Measurements from ENCODE around the gene B4GAT1. TPM values are rescaled to one million over a fixed set of nuclear protein-coding genes. Genes with fewer than 3 reads are reported as not detected.
"Not testable (repeated sequence)": the region's sequence is repeated elsewhere in the genome, so short reads cannot be mapped to it uniquely, and the experiment has no call there.

Gene B4GAT1
- total RNA-seq, result 10.5 and 11.0 TPM in 2 replicates

DNA sequence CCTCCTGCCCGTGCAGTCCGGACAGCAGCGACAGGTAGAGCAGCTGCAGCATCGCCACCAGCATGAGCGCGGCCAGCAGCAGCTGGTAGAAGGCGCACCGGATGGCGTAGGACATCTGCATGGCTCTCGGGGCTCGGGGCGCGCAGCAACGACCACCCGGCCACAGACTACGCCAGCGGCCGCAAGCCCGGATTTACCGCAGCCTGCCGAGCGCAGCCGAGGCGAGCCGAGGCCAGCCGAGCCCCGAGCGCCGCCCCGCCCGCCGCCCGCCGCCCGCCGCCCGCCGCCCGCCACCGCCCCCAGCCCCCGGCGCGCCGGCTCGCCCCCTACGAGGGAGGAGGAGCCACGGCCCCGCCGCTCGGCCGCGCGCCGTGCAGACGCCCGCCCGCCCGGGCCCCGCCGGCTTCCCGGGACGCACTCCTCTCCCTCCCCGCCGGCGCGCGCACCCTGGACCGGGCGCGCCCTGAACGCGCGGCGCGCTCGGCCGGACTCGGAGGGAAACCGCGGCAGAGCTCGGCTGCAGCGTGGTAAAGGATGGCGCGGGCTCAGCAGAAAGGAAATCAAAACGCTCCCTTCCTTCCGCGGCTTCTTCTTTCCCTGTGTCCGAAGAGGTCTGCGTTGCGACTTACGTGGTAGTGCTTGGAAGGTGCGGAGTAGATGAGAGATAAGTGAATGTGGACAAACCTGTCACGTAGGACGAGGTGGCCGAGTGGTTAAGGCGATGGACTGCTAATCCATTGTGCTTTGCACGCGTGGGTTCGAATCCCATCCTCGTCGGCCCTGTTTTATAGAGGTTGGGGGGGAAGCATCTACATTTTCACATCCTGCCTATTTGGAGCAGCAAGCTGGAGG lies at the start of gene B4GAT1:
Gene B4GAT1 (minus strand): TSS at position 205 of the 852 bp plus-strand sequence. CDS start 84 bp downstream, at position 121.
- peak; percentile 77 for DNase-seq (ENCODE audit: low spot score)
- H3K4me3 Mint-ChIP-seq (ENCODE audit: low read depth), result peak within 1 kb of the TSS; percentile 93
- H3K27ac Mint-ChIP-seq, result peak within 1 kb of the TSS; percentile 89
- H3K4me1 Mint-ChIP-seq (ENCODE audit: low read depth), result peaks cover 32% of the 10 kb centered on the region
- intact Hi-C loops (cut with micrococcal nuclease), result loop anchor here (5.0 kb wide), 1 partner anchor 495 kb away; the partner anchor contains the start of gene RCE1
- no peaks in the 10 kb centered on the region for H3K9me3 Mint-ChIP-seq
- H3K27me3 Mint-ChIP-seq (ENCODE audit: low read depth), result no peaks in the 10 kb centered on the region
- H3K36me3 Mint-ChIP-seq (ENCODE audit: low read depth), result peaks cover 13% of the 10 kb centered on the region

DNA sequence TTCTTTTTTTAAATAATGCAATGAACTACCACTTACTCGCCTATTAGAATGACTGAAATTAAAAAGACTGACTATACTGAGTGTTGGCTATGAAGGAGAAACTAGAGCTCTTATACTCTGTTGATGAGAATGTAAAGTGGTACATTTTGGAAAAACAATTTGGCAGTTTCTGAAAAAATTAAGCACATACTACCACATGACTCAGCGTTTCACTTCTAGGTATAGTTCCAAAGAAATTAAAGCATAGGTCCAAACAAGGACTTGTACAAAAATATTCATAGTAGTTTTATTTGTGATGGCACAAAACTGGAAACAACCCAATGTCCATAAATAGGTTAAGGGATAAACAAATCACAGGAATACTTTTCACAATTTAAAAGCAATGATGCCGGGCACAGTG lies 46.5 kb upstream of the B4GAT1 start:
- Mint-ChIP-seq H3K4me3 (ENCODE audit: low read depth) (no peak overlapping the region), H3K36me3 (ENCODE audit: low read depth) (no peaks in the 10 kb centered on the region), H3K27ac (no peak overlapping the region), H3K4me1 (ENCODE audit: low read depth) (no peaks in the 10 kb centered on the region), H3K9me3 (no peaks in the 10 kb centered on the region), H3K27me3 (ENCODE audit: low read depth) (peaks cover 4% of the 10 kb centered on the region)
- DNase-seq (ENCODE audit: low spot score), result no peak
- intact Hi-C loops (cut with micrococcal nuclease), result no loop called here

DNA sequence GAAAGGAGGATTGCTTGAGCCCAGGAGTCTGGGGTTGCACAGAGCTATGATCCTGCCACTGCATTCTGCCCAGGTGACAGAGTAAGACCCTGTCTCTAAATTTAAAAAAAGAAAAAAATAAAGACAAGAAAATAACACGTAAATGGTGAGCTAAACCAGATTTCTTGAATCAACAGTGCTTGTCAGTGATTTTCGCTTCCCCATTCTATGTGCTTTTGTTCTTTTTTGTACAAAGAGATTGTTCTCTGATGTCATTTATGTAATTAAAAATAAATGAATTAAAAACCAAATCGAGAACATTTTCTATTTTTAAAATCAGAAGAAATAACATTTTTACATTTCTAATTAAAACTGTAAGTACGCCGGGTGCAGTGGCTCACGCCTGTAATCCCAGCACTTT lies 43.9 kb upstream of the B4GAT1 start:
- Mint-ChIP-seq H3K27me3 (ENCODE audit: low read depth) (peaks cover 2% of the 10 kb centered on the region), H3K36me3 (ENCODE audit: low read depth) (no peaks in the 10 kb centered on the region), H3K4me3 (ENCODE audit: low read depth) (no peak overlapping the region), H3K27ac (no peak overlapping the region), H3K4me1 (ENCODE audit: low read depth) (peaks cover 4% of the 10 kb centered on the region), H3K9me3 (no peaks in the 10 kb centered on the region)
- intact Hi-C loops (cut with micrococcal nuclease), result no loop called here
- DNase-seq (ENCODE audit: low spot score), result no peak

DNA sequence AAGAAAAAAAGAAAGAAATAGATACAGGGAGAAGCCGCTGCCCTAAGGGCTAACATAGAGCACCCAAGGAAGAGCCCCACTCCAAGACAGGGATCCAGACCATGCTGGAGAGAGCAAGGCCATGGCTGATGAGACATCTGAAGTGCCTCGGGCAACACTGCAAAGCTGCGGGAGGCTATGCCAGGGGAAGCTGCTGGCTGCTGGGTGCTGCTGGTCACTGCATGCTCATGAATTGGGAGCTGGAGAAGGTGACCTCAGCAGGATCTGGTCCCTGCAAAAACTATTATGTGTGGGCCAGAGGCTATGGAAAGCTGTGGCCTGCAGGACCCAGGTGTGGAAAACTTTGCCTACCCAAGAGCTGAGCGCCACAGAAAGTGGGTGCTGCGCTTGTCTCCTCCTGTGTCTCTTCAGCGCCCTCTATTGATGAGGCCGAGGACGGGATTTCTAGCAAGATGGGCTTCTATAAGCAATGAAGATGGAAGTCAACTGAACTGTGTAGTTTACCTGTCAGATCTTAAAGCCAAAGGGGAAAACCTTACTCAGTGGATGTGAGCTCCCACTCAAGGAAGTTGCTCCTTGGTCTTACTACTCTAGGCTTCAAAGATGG lies 41.5 kb upstream of the B4GAT1 start:
- no peaks in the 10 kb centered on the region for H3K36me3 Mint-ChIP-seq (ENCODE audit: low read depth)
- intact Hi-C loops (cut with micrococcal nuclease), result no loop called here
- H3K4me1 Mint-ChIP-seq (ENCODE audit: low read depth), result peaks cover 8% of the 10 kb centered on the region
- no peak overlapping the region for H3K27ac Mint-ChIP-seq
- peak; percentile 66 for DNase-seq (ENCODE audit: low spot score)
- H3K27me3 Mint-ChIP-seq (ENCODE audit: low read depth), result peaks cover 6% of the 10 kb centered on the region
- no peaks in the 10 kb centered on the region for H3K9me3 Mint-ChIP-seq
- no peak overlapping the region for H3K4me3 Mint-ChIP-seq (ENCODE audit: low read depth)

DNA sequence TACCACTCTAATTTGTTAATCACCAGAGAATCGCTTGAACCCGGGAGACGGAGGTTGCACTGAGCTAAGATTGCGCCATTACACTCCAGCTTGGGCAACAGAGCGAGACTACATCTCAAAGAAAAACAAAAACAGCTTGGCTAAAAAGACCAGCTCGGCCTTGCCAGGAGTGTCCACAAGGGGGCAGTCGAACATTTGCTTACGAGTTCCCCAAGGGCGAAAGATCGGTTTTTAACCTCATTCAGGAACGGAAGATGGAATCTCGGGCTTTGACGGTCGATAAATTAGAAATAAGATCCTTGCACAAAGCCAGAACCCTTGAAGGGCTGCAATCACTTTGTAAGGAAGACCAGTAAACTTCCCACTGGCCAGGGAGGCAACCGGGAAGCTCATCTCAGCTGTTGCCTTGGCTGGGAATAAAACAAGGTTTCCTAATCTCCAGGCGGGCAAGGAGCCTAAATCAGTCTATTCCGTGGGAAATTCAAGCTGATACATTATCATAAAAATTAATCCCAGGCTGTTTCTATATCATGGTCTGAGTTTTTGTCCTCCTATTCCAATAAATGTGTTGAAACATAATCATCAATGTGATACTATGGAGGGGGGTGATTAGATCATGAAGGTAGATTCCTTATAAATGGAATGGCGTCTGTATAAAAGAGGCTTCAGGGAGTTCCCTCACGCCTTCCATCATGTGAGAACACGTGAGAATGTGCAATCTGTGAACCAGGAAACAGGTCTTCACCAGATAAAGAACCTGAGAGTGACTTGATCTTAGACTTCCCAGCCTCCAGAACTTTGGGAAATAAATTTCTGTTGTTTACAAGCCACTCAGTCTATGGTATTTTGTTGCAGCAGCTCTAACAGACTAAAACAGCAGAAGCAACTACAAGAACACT lies 39.0 kb upstream of the B4GAT1 start:
- Mint-ChIP-seq H3K27ac (no peak overlapping the region), H3K9me3 (no peaks in the 10 kb centered on the region), H3K4me1 (ENCODE audit: low read depth) (peaks cover 8% of the 10 kb centered on the region), H3K36me3 (ENCODE audit: low read depth) (no peaks in the 10 kb centered on the region), H3K4me3 (ENCODE audit: low read depth) (peak overlapping the region; percentile 53), H3K27me3 (ENCODE audit: low read depth) (peaks cover 7% of the 10 kb centered on the region)
- peak; percentile 71 for DNase-seq (ENCODE audit: low spot score)
- intact Hi-C loops (cut with micrococcal nuclease), result loop anchor here (2.0 kb wide), 2 partner anchors 14 to 76 kb away; no protein-coding TSS in a partner anchor

DNA sequence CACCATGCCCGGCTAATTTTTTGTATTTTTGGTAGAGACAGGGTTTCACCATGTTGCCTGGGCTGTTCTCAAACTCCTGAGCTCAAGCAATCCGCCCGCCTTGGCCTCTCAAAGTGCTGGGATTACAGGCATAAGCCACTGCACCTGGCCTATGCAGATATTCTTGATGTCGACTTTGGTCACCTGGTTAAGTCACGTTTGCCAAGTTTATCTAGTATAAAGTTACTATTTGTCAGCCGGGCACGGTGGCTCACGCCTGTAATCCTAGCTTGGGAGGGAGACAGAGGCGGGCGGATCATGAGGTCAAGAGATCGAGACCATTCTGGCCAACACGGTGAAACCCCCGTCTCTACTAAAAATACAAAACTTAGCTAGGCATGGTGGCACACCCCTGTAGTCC lies 36.9 kb upstream of the B4GAT1 start:
- intact Hi-C loops (cut with micrococcal nuclease); H3K27me3 Mint-ChIP-seq (ENCODE audit: low read depth): not testable (repeated sequence)

DNA sequence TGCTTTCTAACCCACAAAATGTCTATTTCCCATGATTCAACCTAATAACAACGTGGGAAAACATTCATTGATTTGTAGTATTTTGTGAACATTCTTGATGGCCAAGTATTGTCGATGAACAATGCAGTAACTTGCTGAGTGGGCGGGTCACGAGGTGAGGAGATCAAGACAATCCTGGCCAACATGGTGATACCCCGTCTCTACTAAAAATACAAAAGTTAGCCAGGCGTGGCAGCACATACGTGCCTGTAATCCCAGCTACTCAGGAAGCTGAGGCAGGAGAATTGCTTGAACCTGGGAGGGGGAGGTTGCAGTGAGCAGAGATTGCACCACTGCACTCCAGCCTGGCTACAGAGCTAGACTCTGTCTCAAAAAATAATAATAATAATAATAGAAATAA lies 32.8 kb upstream of the B4GAT1 start:
- H3K36me3 Mint-ChIP-seq (ENCODE audit: low read depth); H3K4me1 Mint-ChIP-seq (ENCODE audit: low read depth); DNase-seq (ENCODE audit: low spot score); H3K9me3 Mint-ChIP-seq; intact Hi-C loops (cut with micrococcal nuclease); H3K27me3 Mint-ChIP-seq (ENCODE audit: low read depth); H3K4me3 Mint-ChIP-seq (ENCODE audit: low read depth); H3K27ac Mint-ChIP-seq: not testable (repeated sequence)

More for the DNA sequence above, 36.9 kb upstream of the B4GAT1 start:
- not testable (repeated sequence) for H3K4me3 Mint-ChIP-seq (ENCODE audit: low read depth); H3K36me3 Mint-ChIP-seq (ENCODE audit: low read depth); H3K9me3 Mint-ChIP-seq; H3K4me1 Mint-ChIP-seq (ENCODE audit: low read depth); H3K27ac Mint-ChIP-seq; DNase-seq (ENCODE audit: low spot score)

DNA sequence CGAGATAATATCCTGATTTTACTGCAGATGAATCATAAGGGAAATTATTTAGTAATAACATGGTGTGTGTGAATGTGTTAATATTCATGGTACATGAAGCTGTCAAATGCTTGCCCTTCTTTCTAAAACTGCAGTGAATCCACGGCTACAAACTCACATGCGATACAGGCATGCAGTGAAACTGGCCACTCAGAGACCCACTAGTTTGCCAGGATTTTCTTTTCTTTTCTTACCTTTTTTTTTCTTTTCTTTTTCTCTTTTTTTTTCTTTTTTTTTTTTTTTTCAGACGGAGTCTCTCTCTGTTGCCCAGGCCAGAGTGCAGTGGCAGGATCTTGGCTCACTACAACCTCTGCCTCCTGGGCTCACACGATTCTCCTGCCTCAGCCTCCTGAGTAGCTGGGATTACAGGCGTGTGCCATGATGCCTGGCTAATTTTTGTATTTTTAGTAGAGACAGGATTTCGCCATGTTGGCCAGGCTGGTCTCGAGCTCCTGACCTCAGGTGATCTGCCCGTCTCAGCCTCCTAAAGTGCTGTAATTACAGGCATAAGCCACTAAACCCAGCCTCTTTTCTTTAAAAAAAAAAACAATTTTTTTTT lies 26.4 kb upstream of the B4GAT1 start:
- intact Hi-C loops (cut with micrococcal nuclease), result loop anchor here (2.0 kb wide), 1 partner anchor 13 kb away; no protein-coding TSS in a partner anchor
- H3K36me3 Mint-ChIP-seq (ENCODE audit: low read depth); H3K27me3 Mint-ChIP-seq (ENCODE audit: low read depth): not testable (repeated sequence)

DNA sequence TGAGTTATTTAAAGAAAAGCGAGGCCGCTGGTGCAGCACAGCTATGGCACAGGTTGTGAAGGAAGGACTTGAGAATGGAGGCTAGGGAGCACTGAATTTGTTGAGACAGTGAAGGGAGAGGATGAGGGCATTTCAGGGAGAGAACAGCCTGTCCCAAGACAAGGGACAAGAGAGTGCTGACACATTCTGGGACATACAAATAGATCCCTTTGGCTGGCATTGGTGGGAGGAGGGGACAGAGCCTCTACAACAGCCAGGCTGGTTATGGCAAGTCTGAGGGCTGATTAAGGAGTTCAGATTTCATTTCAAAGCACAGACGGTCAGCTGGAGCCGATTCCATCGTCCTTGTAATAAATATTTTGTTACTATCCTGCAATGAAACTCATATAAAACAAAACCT lies 25.8 kb upstream of the B4GAT1 start:
- no peak for DNase-seq (ENCODE audit: low spot score)
- Mint-ChIP-seq H3K36me3 (ENCODE audit: low read depth) (peaks cover 6% of the 10 kb centered on the region), H3K4me3 (ENCODE audit: low read depth) (no peak overlapping the region), H3K4me1 (ENCODE audit: low read depth) (peaks cover 15% of the 10 kb centered on the region), H3K27me3 (ENCODE audit: low read depth) (peaks cover 4% of the 10 kb centered on the region), H3K27ac (no peak overlapping the region), H3K9me3 (no peaks in the 10 kb centered on the region)
- intact Hi-C loops (cut with micrococcal nuclease), result loop anchor here (2.0 kb wide), 1 partner anchor 14 kb away; no protein-coding TSS in a partner anchor

More for the DNA sequence above, 26.4 kb upstream of the B4GAT1 start:
- DNase-seq (ENCODE audit: low spot score); H3K4me3 Mint-ChIP-seq (ENCODE audit: low read depth); H3K27ac Mint-ChIP-seq; H3K9me3 Mint-ChIP-seq: not testable (repeated sequence)
- peaks cover 15% of the 10 kb centered on the region for H3K4me1 Mint-ChIP-seq (ENCODE audit: low read depth)

DNA sequence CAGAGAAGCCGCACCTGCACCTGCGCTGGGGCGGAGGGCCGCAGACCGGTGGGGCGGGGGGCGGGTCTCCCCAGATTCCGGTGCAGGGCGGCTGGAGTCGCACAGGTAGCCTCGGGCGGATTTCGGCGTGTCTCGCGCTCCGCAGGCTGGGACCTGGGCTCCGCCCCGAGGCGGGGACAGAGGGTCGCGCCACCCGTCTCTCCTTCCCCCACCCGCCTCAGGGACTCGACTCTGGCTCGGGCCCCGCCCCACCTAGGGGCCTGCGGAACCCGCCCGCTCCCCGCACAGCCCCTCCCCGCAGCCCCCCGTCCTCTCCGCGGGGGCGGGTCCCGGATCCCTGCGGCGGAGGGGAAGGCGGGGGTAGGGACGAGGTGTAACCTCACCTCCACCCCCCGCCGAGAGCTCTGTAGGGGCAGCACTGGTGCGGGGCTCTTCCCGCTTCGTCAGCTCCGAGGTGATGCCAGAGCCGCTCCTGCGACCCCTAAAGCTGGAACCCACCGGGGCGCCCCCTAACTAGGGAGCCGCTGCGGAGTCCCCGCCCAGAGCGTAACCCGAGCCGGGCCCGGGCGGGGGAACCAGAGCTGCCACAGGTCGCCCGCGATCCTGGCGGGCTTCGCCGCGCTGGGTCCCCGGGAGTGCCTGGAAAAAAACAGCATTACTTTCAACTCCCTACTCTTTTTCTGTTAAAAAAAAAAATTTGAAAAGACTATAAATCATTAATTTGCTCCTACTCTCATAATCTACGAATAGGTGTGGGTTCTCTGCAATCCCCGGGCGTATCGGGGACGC lies 24.4 kb upstream of the B4GAT1 start, which contains the start of gene SLC29A2:
Gene SLC29A2 (minus strand): TSS at position 134 of the 789 bp plus-strand sequence. CDS start 169 bp downstream, outside the sequence.
- intact Hi-C loops (cut with micrococcal nuclease), result loop anchor here (1.0 to 2.0 kb wide), 2 partner anchors 15 to 27 kb away; partner anchors contain the start of gene BRMS1
- Mint-ChIP-seq H3K9me3 (no peaks in the 10 kb centered on the region), H3K27me3 (ENCODE audit: low read depth) (no peaks in the 10 kb centered on the region), H3K4me1 (ENCODE audit: low read depth) (peaks cover 15% of the 10 kb centered on the region), H3K27ac (peak within 1 kb of the TSS; percentile 87), H3K36me3 (ENCODE audit: low read depth) (peaks cover 12% of the 10 kb centered on the region), H3K4me3 (ENCODE audit: low read depth) (peak within 1 kb of the TSS; percentile 88)
- peak; percentile 76 for DNase-seq (ENCODE audit: low spot score)

DNA sequence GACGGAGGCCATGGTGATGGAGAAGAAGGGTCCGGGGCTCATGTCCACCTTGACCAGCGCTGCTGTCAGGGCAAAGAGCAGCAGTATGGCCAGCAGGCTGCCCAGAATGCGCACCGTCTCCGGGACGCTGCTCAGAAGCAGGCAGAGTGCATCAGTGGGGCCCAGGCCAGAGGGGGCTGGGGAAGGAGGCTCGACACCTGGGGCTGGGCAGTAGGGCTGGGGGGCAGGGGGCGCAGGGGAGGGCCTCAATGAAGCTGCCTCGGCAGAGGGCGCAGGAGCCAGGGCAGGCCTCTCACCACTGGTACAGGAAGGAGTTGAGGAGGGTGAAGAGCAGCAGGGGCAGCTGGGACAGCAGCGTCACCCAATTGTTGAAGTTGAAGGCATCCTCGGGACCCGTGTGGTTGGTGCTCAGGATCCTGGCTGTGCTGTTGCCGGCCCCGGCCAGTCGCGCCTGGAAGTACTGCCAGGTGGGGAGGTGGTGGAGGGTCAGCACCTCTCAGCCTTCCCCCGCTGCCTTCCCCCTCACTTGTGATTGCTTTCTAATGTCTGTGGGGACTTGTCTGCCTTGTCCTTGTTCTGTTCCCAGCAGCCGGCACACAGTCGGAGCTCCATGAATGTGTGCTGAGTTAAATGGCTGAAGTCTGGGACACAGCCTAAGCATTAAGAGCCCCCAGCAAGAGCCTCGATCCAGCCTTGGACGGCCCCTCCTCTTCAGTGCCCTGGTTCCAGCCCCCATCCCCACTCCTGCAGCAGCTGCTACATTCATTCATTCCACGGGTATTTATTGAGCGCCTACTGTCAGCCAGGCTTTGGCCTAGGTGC lies 21.9 kb upstream of the B4GAT1 start:
- no peak for DNase-seq (ENCODE audit: low spot score)
- Mint-ChIP-seq H3K4me3 (ENCODE audit: low read depth) (peak overlapping the region; percentile 88), H3K27ac (no peak overlapping the region)

More for the DNA sequence above, 21.9 kb upstream of the B4GAT1 start:
- peaks cover 15% of the 10 kb centered on the region for H3K4me1 Mint-ChIP-seq (ENCODE audit: low read depth)
- intact Hi-C loops (cut with micrococcal nuclease), result no loop called here
- no peaks in the 10 kb centered on the region for H3K27me3 Mint-ChIP-seq (ENCODE audit: low read depth)
- no peaks in the 10 kb centered on the region for H3K9me3 Mint-ChIP-seq
- H3K36me3 Mint-ChIP-seq (ENCODE audit: low read depth), result peaks cover 15% of the 10 kb centered on the region

Data from activated T-helper 2 cell treated with anti-CD3 and anti-CD28 coated beads, Interferon-gamma antibody, Interleukin-2, Interleukin-4, amounts not matched to agents 10 μg/mL and 5 μg/mL and 100 μg/mL, durations not matched to agents 14 hours and 24 hours and 36 hours (primary cell).